Dendritic cell treated with granulocyte-macrophage colony-stimulating factor and Interleukin-4, amounts not matched to agents 40 ng/mL and 50 ng/mL, for 4 days (primary cell): ENCODE measurements around the gene CLP1.
"Not testable (repeated sequence)": the region's sequence is repeated elsewhere in the genome, so short reads cannot be mapped to it uniquely, and the experiment has no call there.

ENCODE experiments used
- H3K27ac Mint-ChIP-seq: one replicate; pipeline ENCODE4 v1.8.0; 2022; ENCODE audit warnings: mild to moderate bottlenecking, mixed read lengths
- H3K27me3 Mint-ChIP-seq: one replicate; pipeline ENCODE4 v1.8.0; 2022; ENCODE audit warnings: mild to moderate bottlenecking, mixed read lengths
- H3K36me3 Mint-ChIP-seq: one replicate; pipeline ENCODE4 v1.8.0; 2022; ENCODE audit warnings: low read depth, mixed read lengths
- H3K4me1 Mint-ChIP-seq: one replicate; pipeline ENCODE4 v1.8.0; 2022; ENCODE audit warnings: low read depth, mixed read lengths
- H3K4me3 Mint-ChIP-seq: one replicate; pipeline ENCODE4 v1.8.0; 2022; ENCODE audit warnings: mild to moderate bottlenecking, moderate library complexity, mixed read lengths
- H3K9me3 Mint-ChIP-seq: one replicate; pipeline ENCODE4 v1.8.0; 2022; ENCODE audit warnings: mixed read lengths
- intact Hi-C: fragments of 100-400 bp; cut with micrococcal nuclease; formaldehyde crosslinking; loops from one replicate; pipeline ENCODE4 v1.15.0; 2022

CLP1 gene

DNA sequence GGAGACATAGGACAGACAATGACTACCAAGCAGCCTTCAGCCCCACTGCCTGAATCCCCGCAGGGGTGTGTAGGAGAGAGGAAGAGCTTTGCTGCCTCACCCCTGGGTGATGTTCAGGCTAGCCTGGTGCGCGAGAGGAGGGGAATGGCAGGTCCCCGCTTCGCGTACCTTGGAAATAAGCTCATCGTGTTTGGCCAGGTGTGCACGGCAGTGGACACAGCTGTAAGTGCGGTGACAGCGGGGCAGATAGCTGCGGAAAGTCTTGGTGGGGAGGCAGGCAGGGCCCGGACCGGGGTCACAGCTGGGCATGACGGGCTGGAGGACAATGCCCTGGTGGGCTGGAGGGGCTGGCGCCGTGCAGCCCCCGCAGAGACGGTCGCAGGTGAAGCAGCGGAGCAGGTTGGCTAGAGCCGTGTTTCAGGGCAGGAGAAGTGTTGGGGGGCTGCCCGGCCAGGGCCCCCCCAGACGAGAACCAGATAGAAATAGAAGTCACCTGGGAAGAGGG is 10.7 kb upstream of the CLP1 start:
- H3K9me3 Mint-ChIP-seq: no peaks in the 10 kb centered on the region
- peak overlapping the region; percentile 68 for H3K27ac Mint-ChIP-seq
- peaks cover 6% of the 10 kb centered on the region for H3K36me3 Mint-ChIP-seq
- peaks cover 78% of the 10 kb centered on the region for H3K4me1 Mint-ChIP-seq
- intact Hi-C loops: loop anchor here (10.0 kb wide), 1 partner anchor 148 kb away; no protein-coding TSS in a partner anchor
- peak overlapping the region; percentile 69 for H3K4me3 Mint-ChIP-seq
- peaks cover 28% of the 10 kb centered on the region for H3K27me3 Mint-ChIP-seq

DNA sequence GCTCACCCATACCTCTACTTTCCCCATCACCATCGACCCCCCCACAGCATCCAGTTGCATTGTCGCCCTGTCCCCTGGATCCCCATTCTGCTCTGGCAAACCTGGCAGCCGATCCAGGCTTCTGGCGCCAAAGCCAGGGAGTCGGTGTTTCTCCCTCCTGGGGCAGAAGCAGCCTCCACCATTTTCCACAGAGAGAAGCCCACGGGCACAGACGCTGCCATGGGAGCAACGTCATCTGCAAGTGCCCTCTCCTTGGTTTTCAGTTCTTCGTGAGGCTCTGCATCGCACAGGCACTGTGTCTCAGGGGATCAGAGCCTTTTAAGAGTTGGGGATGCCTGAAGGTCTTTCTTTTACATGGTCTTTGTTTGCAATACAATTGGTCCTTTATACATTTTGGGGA is 10.2 kb upstream of the CLP1 start:
- Mint-ChIP-seq H3K4me3 (peak overlapping the region; percentile 69), H3K27ac (peak overlapping the region; percentile 75), H3K4me1 (peaks cover 78% of the 10 kb centered on the region), H3K9me3 (no peaks in the 10 kb centered on the region), H3K27me3 (peaks cover 28% of the 10 kb centered on the region), H3K36me3 (peaks cover 6% of the 10 kb centered on the region)
- intact Hi-C loops: loop anchor here (10.0 kb wide), 1 partner anchor 147 kb away; no protein-coding TSS in a partner anchor

DNA sequence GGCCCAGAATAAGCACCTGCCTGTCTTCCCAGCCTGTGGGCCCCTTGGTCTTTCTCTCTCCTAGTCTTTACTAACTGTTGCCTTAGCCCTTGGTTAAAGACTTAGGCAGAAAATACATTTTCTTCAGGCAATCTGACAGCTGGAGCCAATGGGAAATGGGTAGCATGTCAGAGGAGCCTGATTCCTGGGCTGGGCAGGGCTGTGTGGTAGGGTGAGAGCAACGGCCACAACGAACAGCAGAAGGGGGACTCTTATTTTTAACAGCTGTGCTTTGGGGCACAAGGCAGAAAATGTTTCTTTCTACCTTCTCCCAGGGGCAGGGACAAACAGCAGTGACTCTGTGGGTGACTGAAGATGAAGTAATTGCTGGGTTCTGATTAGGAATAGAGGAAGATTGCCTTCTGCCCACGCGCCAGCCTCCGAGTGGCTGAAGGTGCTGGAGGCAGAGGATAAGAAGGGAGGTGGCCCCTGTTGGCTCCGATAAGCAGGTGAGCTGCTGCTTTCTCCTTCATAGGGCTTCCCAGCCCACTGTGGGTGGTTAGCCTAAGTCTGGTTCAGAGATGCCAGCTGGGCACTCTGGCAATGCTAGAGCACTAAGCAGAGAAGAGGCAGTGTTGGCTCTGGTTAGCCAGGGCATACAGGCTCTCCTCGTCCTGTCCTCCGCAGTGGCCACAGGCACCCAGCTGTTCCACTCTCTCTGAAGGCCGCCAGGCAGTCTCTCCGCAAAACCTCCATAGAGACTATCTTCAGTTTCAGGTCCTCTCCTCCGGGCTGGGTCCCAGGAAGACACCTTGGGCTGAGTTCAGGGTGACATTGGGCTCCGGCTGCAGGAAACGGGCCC is 9.4 kb upstream of the CLP1 start:
- H3K36me3 Mint-ChIP-seq: peaks cover 6% of the 10 kb centered on the region
- no peaks in the 10 kb centered on the region for H3K9me3 Mint-ChIP-seq
- peaks cover 76% of the 10 kb centered on the region for H3K4me1 Mint-ChIP-seq
- peak overlapping the region; percentile 75 for H3K27ac Mint-ChIP-seq
- intact Hi-C loops: loop anchor here (10.0 kb wide), 1 partner anchor 147 kb away; no protein-coding TSS in a partner anchor
- peaks cover 28% of the 10 kb centered on the region for H3K27me3 Mint-ChIP-seq
- peak overlapping the region; percentile 81 for H3K4me3 Mint-ChIP-seq

DNA sequence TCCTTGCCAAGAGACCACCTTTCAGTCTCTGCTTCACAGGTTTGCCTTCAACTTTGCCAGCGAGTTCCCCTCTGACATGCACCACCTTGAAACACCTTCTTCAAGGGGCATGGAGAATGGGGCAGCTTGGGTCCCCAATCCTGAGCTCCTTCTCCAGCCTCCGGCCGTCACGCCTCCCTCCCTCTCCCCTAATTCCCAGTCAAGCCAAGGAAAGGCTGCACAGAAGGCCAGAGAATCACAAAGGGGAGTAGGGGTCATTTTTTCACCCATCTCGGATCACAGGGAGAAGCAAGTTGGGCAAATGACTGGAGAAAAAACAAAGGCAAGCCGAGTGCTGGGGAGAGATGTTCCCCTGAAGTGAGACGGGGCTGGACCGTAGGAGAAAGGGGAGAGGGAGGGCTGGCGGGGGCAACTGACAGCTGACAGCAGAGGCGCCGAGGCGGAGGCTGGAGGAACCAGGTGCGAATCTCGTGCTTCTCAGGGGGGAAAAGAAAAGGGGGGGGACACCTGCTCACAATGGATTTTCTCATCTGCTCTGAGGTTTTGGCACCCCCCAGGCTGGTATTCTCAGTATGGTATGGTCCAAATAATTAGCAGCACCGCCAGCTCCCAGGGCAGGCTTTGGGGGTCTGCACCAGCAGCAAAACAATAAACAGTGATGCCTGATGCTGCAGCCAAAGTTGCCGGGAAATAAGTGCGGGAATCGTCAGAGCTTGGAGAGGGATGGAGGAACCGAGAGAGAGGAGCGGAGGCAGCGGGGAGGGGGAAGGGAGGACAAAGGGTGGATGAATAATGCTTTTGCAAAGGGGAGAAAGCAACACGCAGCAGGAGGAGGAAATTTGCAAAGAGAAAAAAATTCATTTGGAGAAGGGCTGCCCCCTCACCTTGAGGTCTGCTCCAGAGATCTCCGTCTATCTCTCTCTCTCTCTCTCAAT is 8.5 kb upstream of the CLP1 start:
- peak overlapping the region; percentile 75 for H3K27ac Mint-ChIP-seq
- intact Hi-C loops: loop anchor here (10.0 kb wide), 1 partner anchor 146 kb away; no protein-coding TSS in a partner anchor

DNA sequence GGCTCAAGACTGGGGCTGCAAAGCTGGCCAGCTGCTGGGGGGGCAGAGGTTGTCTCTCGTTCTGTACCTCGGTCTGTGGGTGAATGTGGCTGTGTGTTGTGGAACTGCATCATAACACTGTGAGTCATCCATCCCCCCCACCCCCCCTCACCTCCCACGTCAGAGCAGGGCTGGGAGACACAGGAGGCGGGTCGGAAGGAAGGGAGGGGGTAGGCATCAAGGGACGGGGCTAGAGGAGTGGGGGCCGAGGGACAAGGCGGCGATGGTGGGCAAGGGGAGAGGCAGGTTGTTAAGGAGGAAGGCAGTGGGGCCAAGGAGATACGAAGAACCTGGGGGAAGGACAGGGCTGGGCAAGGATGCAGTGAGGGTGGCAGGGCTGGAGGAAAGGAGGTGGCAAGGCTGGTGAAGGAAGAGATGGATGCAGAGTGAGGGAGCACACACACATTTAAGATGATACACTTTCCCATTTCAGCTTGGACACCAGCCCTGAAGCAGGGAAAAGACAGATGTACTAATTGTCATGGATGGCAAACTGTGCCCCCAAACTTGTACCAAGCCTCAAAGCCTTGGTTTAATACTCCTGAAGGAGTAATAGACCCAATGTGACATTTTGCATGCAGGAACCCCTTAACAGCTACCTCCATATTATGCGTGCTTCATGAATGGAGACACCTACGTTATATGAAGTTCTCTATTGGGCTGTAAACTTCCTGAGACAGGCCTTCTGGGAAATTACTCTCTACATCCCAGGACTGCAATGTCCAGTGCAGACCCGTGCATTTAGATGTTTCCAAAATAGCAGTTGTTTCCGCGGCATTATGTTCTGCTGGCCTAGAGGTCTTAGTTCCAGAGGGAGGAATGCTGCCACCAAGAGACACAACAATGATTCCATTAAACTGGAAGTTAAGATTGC is 7.5 kb upstream of the CLP1 start, which contains the start of gene YPEL4:
TSS of gene YPEL4 (minus strand) at position 87 of the 913 bp plus-strand sequence. CDS start 2,805 bp downstream, outside the sequence.
- peaks cover 88% of the 10 kb centered on the region for H3K4me1 Mint-ChIP-seq

More for the DNA sequence above, 8.5 kb upstream of the CLP1 start:
- H3K27me3 Mint-ChIP-seq: peaks cover 26% of the 10 kb centered on the region
- H3K36me3 Mint-ChIP-seq: peaks cover 6% of the 10 kb centered on the region
- H3K9me3 Mint-ChIP-seq: no peaks in the 10 kb centered on the region
- H3K4me3 Mint-ChIP-seq: peak overlapping the region; percentile 81
- H3K4me1 Mint-ChIP-seq: peaks cover 78% of the 10 kb centered on the region

DNA sequence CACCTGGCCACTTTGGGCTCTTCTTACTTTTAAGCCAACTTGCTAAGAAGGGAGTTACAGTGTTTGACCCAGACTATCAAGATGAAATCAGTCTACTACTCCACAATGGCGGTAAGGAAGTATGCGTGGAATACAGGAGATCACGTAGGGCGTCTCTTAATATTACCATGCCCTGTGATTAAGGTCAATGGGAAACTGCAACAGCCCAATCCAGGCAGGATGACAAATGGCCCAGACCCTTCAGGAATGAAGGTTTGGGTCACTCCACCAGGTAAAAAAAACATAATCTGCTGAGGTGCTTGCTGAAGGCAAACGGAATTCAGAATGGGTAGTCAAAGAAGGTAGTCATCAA is 6.8 kb upstream of the CLP1 start:
- Mint-ChIP-seq H3K27me3 (peaks cover 22% of the 10 kb centered on the region), H3K9me3 (no peaks in the 10 kb centered on the region), H3K27ac (no peak overlapping the region), H3K36me3 (peaks cover 6% of the 10 kb centered on the region), H3K4me3 (no peak overlapping the region), H3K4me1 (peaks cover 83% of the 10 kb centered on the region)
- intact Hi-C loops: no loop called here

More for the DNA sequence above, 7.5 kb upstream of the CLP1 start, which contains the start of gene YPEL4:
- Mint-ChIP-seq H3K4me3 (peak within 1 kb of the TSS; percentile 81), H3K27me3 (peaks cover 26% of the 10 kb centered on the region), H3K27ac (peak within 1 kb of the TSS; percentile 75), H3K9me3 (no peaks in the 10 kb centered on the region), H3K36me3 (peaks cover 6% of the 10 kb centered on the region)
- intact Hi-C loops: loop anchor here (10.0 kb wide), 1 partner anchor 145 kb away; no protein-coding TSS in a partner anchor

DNA sequence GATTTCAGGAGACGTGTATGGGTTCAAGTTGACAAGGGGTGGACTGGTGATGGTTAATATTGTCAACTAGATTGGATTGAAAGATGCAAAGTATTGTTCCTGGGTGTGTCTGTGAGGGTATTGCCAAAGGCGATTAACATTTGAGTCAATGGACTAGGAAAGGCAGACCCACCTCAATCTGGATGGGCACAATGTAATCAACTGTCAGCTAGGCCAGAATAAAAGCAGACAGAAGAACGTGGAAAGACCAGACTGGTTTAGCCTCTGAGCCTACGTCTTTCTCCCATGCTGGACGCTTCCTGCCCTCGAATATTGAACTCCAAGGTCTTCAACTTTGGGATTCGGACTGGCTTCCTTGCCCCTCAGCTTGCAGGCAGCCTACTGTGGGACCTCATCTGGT is 6.2 kb upstream of the CLP1 start:
- Mint-ChIP-seq H3K36me3 (peaks cover 6% of the 10 kb centered on the region), H3K27me3 (peaks cover 15% of the 10 kb centered on the region), H3K27ac (no peak overlapping the region), H3K9me3 (no peaks in the 10 kb centered on the region), H3K4me1 (peaks cover 76% of the 10 kb centered on the region), H3K4me3 (no peak overlapping the region)
- intact Hi-C loops: no loop called here

DNA sequence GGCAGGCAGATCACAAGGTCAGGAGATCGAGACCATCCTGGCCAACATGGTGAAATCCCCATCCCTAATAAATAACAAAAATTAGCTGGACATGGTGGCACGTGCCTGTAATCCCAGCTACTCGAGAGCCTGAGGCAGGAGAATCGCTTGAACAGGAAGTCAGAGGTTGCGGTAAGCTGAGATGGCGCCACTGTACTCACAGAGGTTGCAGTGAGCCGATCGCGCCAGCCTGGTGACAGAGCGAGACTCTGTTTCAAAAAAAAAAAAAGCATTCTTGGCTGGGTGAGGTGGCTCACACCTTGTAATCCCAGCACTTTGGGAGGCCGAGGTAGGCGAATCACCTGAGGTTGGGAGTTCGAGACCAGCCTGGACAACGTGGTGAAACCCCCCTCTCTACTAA is 5.3 kb upstream of the CLP1 start:
- Mint-ChIP-seq H3K4me1 (peaks cover 75% of the 10 kb centered on the region), H3K27ac (peak overlapping the region; percentile 88), H3K4me3 (peak overlapping the region; percentile 26)
- H3K27me3 Mint-ChIP-seq, H3K36me3 Mint-ChIP-seq, intact Hi-C loops, H3K9me3 Mint-ChIP-seq: not testable (repeated sequence)

DNA sequence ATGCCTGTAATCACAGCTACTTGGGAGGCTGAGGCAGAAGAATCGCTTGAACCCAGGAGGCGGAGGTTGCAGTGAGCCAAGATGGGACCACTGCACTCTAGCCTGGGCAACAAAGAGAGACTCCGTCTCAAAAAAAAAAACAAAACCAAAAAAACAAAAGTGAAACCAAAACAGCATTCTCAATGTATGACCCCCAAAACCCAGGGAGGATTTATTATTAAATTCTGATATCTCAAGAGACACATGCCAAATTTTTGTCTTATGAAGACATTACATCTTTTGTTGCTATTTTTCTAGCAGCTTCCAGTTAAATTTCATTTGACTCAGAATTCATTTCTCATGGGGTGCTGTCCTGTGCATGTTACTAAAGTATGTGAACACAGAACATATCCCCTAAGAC is 4.9 kb upstream of the CLP1 start:
- intact Hi-C loops: no loop called here
- Mint-ChIP-seq H3K27ac (peak overlapping the region; percentile 88), H3K9me3 (no peaks in the 10 kb centered on the region)

DNA sequence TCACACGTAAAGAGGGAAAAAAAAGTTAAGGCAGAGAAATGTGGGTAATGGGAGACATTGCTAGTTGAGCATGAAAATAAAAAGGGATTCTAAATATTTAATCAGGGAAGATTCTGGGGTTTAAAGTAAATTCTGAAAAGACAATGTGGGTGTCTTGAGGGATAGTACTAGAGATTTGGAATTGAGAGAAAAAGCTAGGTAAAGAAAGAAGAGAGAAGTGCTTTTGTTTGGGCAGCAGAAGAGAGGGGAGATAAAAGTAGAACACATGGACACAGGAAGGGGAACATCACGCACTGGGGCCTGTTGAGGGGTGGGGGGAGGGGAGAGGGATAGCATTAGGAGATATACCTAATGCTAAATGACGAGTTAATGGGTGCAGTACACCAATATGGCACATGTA is 4.4 kb upstream of the CLP1 start:
- intact Hi-C loops: no loop called here
- no peaks in the 10 kb centered on the region for H3K9me3 Mint-ChIP-seq
- H3K4me1 Mint-ChIP-seq: peaks cover 69% of the 10 kb centered on the region
- H3K27ac Mint-ChIP-seq: peak overlapping the region; percentile 88
- no peaks in the 10 kb centered on the region for H3K27me3 Mint-ChIP-seq
- H3K4me3 Mint-ChIP-seq: peak overlapping the region; percentile 63
- H3K36me3 Mint-ChIP-seq: peaks cover 8% of the 10 kb centered on the region

More for the DNA sequence above, 4.9 kb upstream of the CLP1 start:
- H3K36me3 Mint-ChIP-seq: peaks cover 3% of the 10 kb centered on the region
- peaks cover 3% of the 10 kb centered on the region for H3K27me3 Mint-ChIP-seq
- H3K4me3 Mint-ChIP-seq: peak overlapping the region; percentile 63
- peaks cover 73% of the 10 kb centered on the region for H3K4me1 Mint-ChIP-seq

DNA sequence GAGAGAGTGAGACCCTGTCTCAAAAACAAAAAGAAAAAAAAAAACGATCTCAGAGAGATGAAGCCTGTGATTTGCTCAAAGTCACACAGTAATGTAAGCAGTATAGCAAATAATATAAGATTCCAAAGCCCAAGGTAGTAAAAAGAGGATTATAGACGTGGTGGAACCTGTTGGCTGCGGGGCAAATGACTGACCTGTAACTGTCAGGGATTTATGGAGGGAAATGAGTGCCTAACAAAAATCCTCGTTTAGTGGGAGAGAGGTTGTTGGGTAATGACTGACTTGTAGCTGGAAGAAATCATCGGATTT is 723 bp upstream of the CLP1 start:
- Mint-ChIP-seq H3K27me3 (no peaks in the 10 kb centered on the region), H3K4me1 (peaks cover 51% of the 10 kb centered on the region), H3K9me3 (no peaks in the 10 kb centered on the region), H3K27ac (peak overlapping the region; percentile 92), H3K36me3 (peaks cover 40% of the 10 kb centered on the region), H3K4me3 (peak overlapping the region; percentile 46)
- intact Hi-C loops: loop anchor here (1.0 kb wide), 3 partner anchors 10 to 84 kb away; partner anchors contain the start of genes MED19, SELENOH and TMX2

DNA sequence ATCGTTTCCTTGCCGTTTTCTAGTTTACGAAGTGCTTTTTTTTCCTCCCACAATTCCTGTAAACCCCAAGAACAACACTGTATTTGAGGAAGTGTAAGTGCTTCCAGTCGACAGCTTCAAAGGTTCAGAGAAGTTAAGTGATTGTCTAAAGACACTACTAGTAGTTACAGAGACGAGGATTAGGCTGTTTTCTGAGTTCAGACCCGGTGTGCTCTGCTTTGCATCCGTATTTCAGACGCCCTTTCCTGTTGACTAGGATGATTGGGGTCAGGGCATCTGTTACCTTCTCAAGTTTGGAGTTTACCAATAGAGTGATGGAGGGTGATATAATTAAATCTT is 430 bp downstream of the CLP1 start:
- Mint-ChIP-seq H3K4me3 (peak overlapping the region; percentile 99), H3K36me3 (peaks cover 51% of the 10 kb centered on the region), H3K4me1 (peaks cover 47% of the 10 kb centered on the region), H3K27me3 (no peaks in the 10 kb centered on the region), H3K27ac (peak overlapping the region; percentile 92), H3K9me3 (no peaks in the 10 kb centered on the region)
- intact Hi-C loops: no loop called here

DNA sequence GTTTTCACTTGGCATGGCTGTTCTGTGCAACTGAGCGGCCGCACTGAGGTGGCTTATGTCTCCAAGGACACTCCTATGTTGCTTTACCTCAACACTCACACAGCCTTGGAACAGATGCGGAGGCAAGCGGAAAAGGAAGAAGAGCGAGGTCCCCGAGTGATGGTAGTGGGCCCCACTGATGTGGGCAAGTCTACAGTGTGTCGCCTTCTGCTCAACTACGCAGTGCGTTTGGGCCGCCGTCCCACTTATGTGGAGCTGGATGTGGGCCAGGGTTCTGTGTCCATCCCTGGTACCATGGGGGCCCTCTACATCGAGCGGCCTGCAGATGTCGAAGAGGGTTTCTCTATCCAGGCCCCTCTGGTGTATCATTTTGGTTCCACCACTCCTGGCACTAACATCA is 2.1 kb downstream of the CLP1 start:
- Mint-ChIP-seq H3K36me3 (peaks cover 52% of the 10 kb centered on the region), H3K27ac (no peak overlapping the region), H3K4me1 (peaks cover 31% of the 10 kb centered on the region), H3K9me3 (no peaks in the 10 kb centered on the region), H3K4me3 (no peak overlapping the region), H3K27me3 (no peaks in the 10 kb centered on the region)
- intact Hi-C loops: loop anchor here (10.0 kb wide), 1 partner anchor 865 kb away; no protein-coding TSS in a partner anchor
